Keratinocyte (primary cell): ENCODE measurements around the gene HOXA11.

Experiments
- CTCF ChIP-seq, 3 experiments: IDR thresholded peaks in 1 of 3; conservative IDR thresholded peaks in 1 of 3; optimal IDR thresholded peaks in 1 of 3; 2 replicates in 2 of 3; 3 replicates in 1 of 3; pipeline versions ENCODE3 to v1.5.1; 2011; ENCODE audit warnings: low read length in 3 of 3, mild to moderate bottlenecking in 3 of 3, moderate library complexity in 2 of 3, control low read depth in 1 of 3, inconsistent platforms in 1 of 3; ENCODE audit not compliant: insufficient read depth in 2 of 3; ENCODE audit errors: extremely low read depth in 1 of 3
- EZH2 ChIP-seq: IDR thresholded peaks from one replicate; pipeline ENCODE4 v1.6.1; 2012; ENCODE audit warnings: inconsistent platforms, mild to moderate bottlenecking, low read length, moderate library complexity

DNA sequence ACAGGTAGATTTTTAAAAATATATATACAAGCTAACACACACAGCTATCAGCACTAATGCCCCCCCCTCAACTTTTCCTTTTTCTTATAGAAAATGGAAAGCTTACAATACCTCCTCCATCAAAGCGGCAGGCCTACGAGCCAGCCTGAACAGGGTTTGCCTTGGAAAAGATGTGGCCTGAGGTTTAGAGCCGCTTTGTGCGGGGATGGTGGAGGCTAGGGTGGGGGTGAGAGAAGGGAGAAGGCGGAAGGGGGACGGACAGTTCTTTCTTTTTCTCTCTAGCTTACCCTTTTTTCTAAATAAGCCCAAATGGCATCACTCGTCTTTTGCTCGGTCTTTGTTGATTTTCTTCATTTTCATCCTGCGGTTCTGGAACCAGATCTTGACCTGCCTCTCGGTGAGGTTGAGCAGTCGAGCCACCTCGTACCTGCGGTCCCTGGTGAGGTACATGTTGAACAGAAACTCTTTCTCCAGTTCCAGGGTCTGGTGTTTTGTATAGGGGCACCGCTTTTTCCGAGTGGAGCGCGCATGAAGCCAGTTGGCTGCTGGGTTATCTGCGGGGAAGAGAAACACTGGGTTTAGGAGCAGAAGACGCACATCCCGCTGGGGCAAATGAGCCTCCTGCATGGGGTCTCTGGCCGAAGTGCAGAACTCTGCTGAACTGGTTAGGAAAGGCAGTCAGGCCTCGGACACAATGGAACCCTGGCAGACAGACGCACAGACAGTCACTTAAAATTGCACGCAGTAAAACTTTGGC is 21.6 kb downstream of the HOXA11 start:
- no peak for TF ChIP-seq CTCF (optimal IDR thresholded peaks at IDR 0.05 in 1 of 3, IDR thresholded peaks at IDR 0.05 in 1 of 3, conservative IDR thresholded peaks at IDR 0.05 in 1 of 3; ENCODE audit: extremely low read depth in 1 of 3, insufficient read depth in 2 of 3, low read length in 3 of 3)
- TF ChIP-seq EZH2: no peak
